ENCODE data around the gene TRIP11. TPM values are rescaled to one million over a fixed set of nuclear protein-coding genes. Genes with fewer than 3 reads are reported as not detected.

Gene TRIP11
- total RNA-seq, 1 donor from 2014 or later, result 92.7 TPM

DNA sequence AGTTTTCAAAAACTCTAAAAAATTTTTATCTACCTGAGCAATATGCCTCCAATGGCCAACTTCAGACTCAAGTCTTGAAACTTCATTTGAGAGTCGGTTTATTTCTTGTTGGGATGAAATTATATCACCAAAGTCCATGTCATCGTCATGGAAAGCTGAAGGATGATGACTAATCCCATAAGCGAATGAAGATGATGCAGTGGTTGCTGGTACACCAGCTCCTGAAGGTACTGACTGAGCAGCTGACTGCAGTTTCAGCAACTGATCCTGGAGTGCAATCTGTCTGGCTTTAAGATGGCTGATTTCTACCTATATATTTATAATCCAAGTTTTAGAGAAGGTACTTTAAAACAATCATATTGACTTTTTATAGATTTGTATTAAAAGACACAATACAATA lies 18.3 kb downstream of the TRIP11 start:
- H3K4me3 Mint-ChIP-seq (ENCODE audit: unreplicated experiment), result no peak overlapping the region
- H3K9me3 Mint-ChIP-seq (ENCODE audit: low read depth), result no peaks in the 10 kb centered on the region
- no peaks in the 10 kb centered on the region for H3K27me3 Mint-ChIP-seq (ENCODE audit: low read depth)
- DNase-seq (ENCODE audit: low spot score), result no peak
- TF ChIP-seq CTCF (IDR thresholded peaks at IDR 0.05), result no peak
- H3K4me1 Mint-ChIP-seq (ENCODE audit: low read depth), result peaks cover 39% of the 10 kb centered on the region
- no peak overlapping the region for H3K27ac Mint-ChIP-seq (ENCODE audit: unreplicated experiment)
- peaks cover 12% of the 10 kb centered on the region for H3K36me3 Mint-ChIP-seq (ENCODE audit: low read depth)

DNA sequence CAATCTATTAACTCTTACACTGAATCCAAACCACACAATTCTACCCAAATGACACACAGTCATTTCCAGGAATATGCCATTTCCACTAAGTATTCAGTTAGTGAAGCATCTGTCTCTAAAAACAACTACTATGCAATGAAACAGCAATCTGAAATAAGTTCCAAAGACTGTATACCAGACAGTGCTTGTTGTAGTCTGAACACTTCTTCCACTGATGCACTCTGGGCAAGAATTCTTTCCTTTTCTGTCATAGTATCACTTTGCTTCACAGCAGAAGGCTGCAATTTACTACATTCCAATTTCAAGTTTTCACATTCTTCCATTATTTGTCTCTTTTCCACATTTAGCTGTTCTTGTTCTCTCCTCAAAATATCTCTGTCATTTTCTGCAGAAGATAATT lies 25.8 kb downstream of the TRIP11 start:
- Mint-ChIP-seq H3K36me3 (ENCODE audit: low read depth) (peaks cover 27% of the 10 kb centered on the region), H3K27ac (ENCODE audit: unreplicated experiment) (peak overlapping the region; percentile 78), H3K4me3 (ENCODE audit: unreplicated experiment) (no peak overlapping the region), H3K4me1 (ENCODE audit: low read depth) (peaks cover 37% of the 10 kb centered on the region), H3K9me3 (ENCODE audit: low read depth) (no peaks in the 10 kb centered on the region), H3K27me3 (ENCODE audit: low read depth) (no peaks in the 10 kb centered on the region)
- TF ChIP-seq CTCF (IDR thresholded peaks at IDR 0.05), result no peak
- DNase-seq (ENCODE audit: low spot score), result no peak

GRCh38 chr14:92012121-92012748 lies 27.6 kb downstream of the TRIP11 start:
- no peaks in the 10 kb centered on the region for H3K9me3 Mint-ChIP-seq (ENCODE audit: low read depth)
- peaks cover 36% of the 10 kb centered on the region for H3K36me3 Mint-ChIP-seq (ENCODE audit: low read depth)
- no peak for TF ChIP-seq CTCF (IDR thresholded peaks at IDR 0.05)
- H3K4me3 Mint-ChIP-seq (ENCODE audit: unreplicated experiment), result no peak overlapping the region
- H3K27me3 Mint-ChIP-seq (ENCODE audit: low read depth), result no peaks in the 10 kb centered on the region
- H3K4me1 Mint-ChIP-seq (ENCODE audit: low read depth), result peaks cover 36% of the 10 kb centered on the region
- DNase-seq (ENCODE audit: low spot score), result no peak
- H3K27ac Mint-ChIP-seq (ENCODE audit: unreplicated experiment), result no peak overlapping the region

DNA sequence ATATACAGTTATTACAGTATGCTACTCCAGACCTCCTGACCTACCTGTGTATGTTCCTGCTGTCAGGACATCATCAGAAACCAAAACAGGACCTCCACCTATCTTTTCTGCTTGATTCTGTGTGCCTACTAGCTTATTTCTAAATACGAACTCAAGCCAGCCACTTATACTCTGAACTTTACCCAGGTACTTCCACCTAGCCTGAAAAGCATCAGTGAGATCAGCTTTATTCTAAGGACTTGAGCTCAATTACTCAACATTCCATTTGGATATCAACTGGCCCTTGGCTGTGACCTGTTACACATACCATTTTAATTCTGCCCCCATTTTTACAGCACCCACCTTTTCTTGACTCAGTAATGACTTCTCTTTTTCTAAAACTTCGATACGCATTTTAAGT lies 29.2 kb downstream of the TRIP11 start:
- DNase-seq (ENCODE audit: low spot score), result no peak
- H3K36me3 Mint-ChIP-seq (ENCODE audit: low read depth), result peaks cover 33% of the 10 kb centered on the region
- H3K4me1 Mint-ChIP-seq (ENCODE audit: low read depth), result peaks cover 36% of the 10 kb centered on the region
- no peak for TF ChIP-seq CTCF (IDR thresholded peaks at IDR 0.05)
- no peaks in the 10 kb centered on the region for H3K27me3 Mint-ChIP-seq (ENCODE audit: low read depth)
- no peaks in the 10 kb centered on the region for H3K9me3 Mint-ChIP-seq (ENCODE audit: low read depth)
- H3K4me3 Mint-ChIP-seq (ENCODE audit: unreplicated experiment), result no peak overlapping the region
- H3K27ac Mint-ChIP-seq (ENCODE audit: unreplicated experiment), result peak overlapping the region; percentile 29

DNA sequence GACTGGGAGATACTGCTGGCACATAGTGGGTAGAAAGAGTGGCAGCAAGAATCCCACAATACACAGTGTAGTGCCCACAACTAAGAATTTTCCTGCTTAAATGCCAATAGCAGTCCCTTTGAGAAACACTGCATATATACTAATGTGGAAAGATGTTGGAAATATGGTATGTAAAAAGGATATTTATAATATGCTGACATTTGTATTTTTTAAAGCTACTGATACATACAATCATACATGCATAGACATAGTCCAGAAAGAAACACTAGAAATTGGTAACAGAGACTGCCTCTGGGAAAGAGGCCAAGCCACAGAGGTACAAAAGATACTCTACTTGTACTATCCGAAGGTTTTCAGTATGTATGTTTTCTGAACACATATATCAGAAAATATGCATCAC lies 30.3 kb downstream of the TRIP11 start:
- peaks cover 42% of the 10 kb centered on the region for H3K36me3 Mint-ChIP-seq (ENCODE audit: low read depth)
- no peaks in the 10 kb centered on the region for H3K9me3 Mint-ChIP-seq (ENCODE audit: low read depth)
- DNase-seq (ENCODE audit: low spot score), result no peak
- no peak overlapping the region for H3K4me3 Mint-ChIP-seq (ENCODE audit: unreplicated experiment)
- no peaks in the 10 kb centered on the region for H3K27me3 Mint-ChIP-seq (ENCODE audit: low read depth)
- peaks cover 41% of the 10 kb centered on the region for H3K4me1 Mint-ChIP-seq (ENCODE audit: low read depth)
- H3K27ac Mint-ChIP-seq (ENCODE audit: unreplicated experiment), result no peak overlapping the region
- no peak for TF ChIP-seq CTCF (IDR thresholded peaks at IDR 0.05)
